ENCODE results near the gene WDR1.

- no peak for TF ChIP-seq CTCF (IDR thresholded peaks at IDR 0.05; ENCODE audit: insufficient read depth, low read length, poor library complexity, severe bottlenecking)
- no peak for TF ChIP-seq EZH2phosphoT487 (conservative IDR thresholded peaks at IDR 0.05; ENCODE audit: low read length)
Measured at GRCh38 chr4:10026485-10026884, 90.1 kb downstream of the WDR1 start.

All from SU-DHL-6 (cell line).